Measurements from ENCODE around the gene ENAH.
"Not testable (repeated sequence)": the region's sequence is repeated elsewhere in the genome, so short reads cannot be mapped to it uniquely, and the experiment has no call there.

Gene ENAH

GRCh38 chr1:225677350-225678124, 24.6 kb upstream of the ENAH start:
- no peak for DNase-seq (ENCODE audit: low read depth, low spot score)

GRCh38 chr1:225674381-225674780, 21.5 kb upstream of the ENAH start:
- DNase-seq (ENCODE audit: low read depth, low spot score): no peak

GRCh38 chr1:225670806-225671733, 18.1 kb upstream of the ENAH start:
- DNase-seq (ENCODE audit: low read depth, low spot score): no peak

- DNase-seq (ENCODE audit: low read depth, low spot score): no peak
Observed at GRCh38 chr1:225670356-225670755, 17.4 kb upstream of the ENAH start.

GRCh38 chr1:225668222-225668621, 15.3 kb upstream of the ENAH start:
- no peak for DNase-seq (ENCODE audit: low read depth, low spot score)

GRCh38 chr1:225667362-225667761, 14.4 kb upstream of the ENAH start:
- no peak for DNase-seq (ENCODE audit: low read depth, low spot score)

GRCh38 chr1:225666495-225666894, 13.6 kb upstream of the ENAH start:
- no peak for DNase-seq (ENCODE audit: low read depth, low spot score)

GRCh38 chr1:225664762-225665161, 11.8 kb upstream of the ENAH start:
- no peak for DNase-seq (ENCODE audit: low read depth, low spot score)

- no peak for DNase-seq (ENCODE audit: low read depth, low spot score)
Observed at GRCh38 chr1:225662155-225662554, 9.2 kb upstream of the ENAH start.

- no peak for DNase-seq (ENCODE audit: low read depth, low spot score)
Observed at GRCh38 chr1:225660544-225660946, 7.6 kb upstream of the ENAH start.

GRCh38 chr1:225658041-225658440, 5.1 kb upstream of the ENAH start:
- no peak for DNase-seq (ENCODE audit: low read depth, low spot score)

GRCh38 chr1:225657462-225657989, 4.6 kb upstream of the ENAH start:
- DNase-seq (ENCODE audit: low read depth, low spot score): no peak

GRCh38 chr1:225656259-225656655, 3.3 kb upstream of the ENAH start:
- not testable (repeated sequence) for DNase-seq (ENCODE audit: low read depth, low spot score)

- DNase-seq (ENCODE audit: low read depth, low spot score): no peak
Observed at GRCh38 chr1:225655509-225656258, 2.8 kb upstream of the ENAH start.

- no peak for DNase-seq (ENCODE audit: low read depth, low spot score)
Observed at GRCh38 chr1:225654688-225655508, 2.0 kb upstream of the ENAH start.

GRCh38 chr1:225654277-225654597, 1.3 kb upstream of the ENAH start:
- DNase-seq (ENCODE audit: low read depth, low spot score): no peak

GRCh38 chr1:225653463-225654276, 747 bp upstream of the ENAH start:
- no peak for DNase-seq (ENCODE audit: low read depth, low spot score)

- DNase-seq (ENCODE audit: low read depth, low spot score): no peak
Observed at GRCh38 chr1:225651872-225652728, 823 bp downstream of the ENAH start.

GRCh38 chr1:225651376-225651871, 1.5 kb downstream of the ENAH start:
- DNase-seq (ENCODE audit: low read depth, low spot score): no peak
